Smooth muscle cell (in vitro differentiated cells): ENCODE results near the gene FMN1. TPM values are rescaled to one million over a fixed set of nuclear protein-coding genes. Genes with fewer than 3 reads are reported as not detected.

Experiments used
- DNase-seq: peaks from one replicate; lab custom pipeline; 2025; ENCODE audit not compliant: unreplicated experiment; lab: John Stamatoyannopoulos, UW
- H2AFZ ChIP-seq: fragments of 200-600 bp; sonication (generic); 2 replicates; pipeline ENCODE4 v1.6.0; 2016; ENCODE audit warnings: antibody characterized with exemption, low read depth, mild to moderate bottlenecking
- H3F3A ChIP-seq: fragments of 200-600 bp; sonication (generic); 2 replicates; pipeline ENCODE4 v1.6.0; 2017; ENCODE audit warnings: antibody characterized with exemption, low read depth
- H3K27ac ChIP-seq: fragments of 200-600 bp; sonication (generic); 2 replicates; pipeline ENCODE4 v1.5.1; 2016; ENCODE audit warnings: low read depth, mild to moderate bottlenecking
- H3K27me3 ChIP-seq: fragments of 200-600 bp; sonication (generic); 2 replicates; pipeline ENCODE4 v1.6.1; 2016; ENCODE audit warnings: low read depth, mild to moderate bottlenecking
- H3K36me3 ChIP-seq: fragments of 200-600 bp; sonication (generic); 2 replicates; pipeline ENCODE4 v1.5.1; 2016; ENCODE audit warnings: low read depth
- H3K4me1 ChIP-seq: fragments of 200-600 bp; sonication (generic); 2 replicates; pipeline ENCODE4 v1.5.1; 2016; ENCODE audit warnings: low read depth
- H3K4me2 ChIP-seq: fragments of 200-600 bp; sonication (generic); 2 replicates; pipeline ENCODE4 v1.6.0; 2016; ENCODE audit warnings: mild to moderate bottlenecking
- H3K4me3 ChIP-seq: fragments of 200-600 bp; sonication (generic); 2 replicates; pipeline ENCODE4 v1.5.1; 2016; ENCODE audit warnings: mild to moderate bottlenecking
- H3K79me2 ChIP-seq: fragments of 200-600 bp; sonication (generic); 2 replicates; pipeline ENCODE4 v1.6.0; 2016; ENCODE audit warnings: low read depth, mild to moderate bottlenecking
- H3K9ac ChIP-seq: fragments of 200-600 bp; sonication (generic); 2 replicates; pipeline ENCODE4 v1.6.0; 2016; ENCODE audit warnings: low read depth
- H3K9me3 ChIP-seq: fragments of 200-600 bp; sonication (generic); replicated peaks from 2 replicates; pipeline ENCODE4 v1.5.1; 2016; ENCODE audit warnings: low read depth
- H4K20me1 ChIP-seq: fragments of 200-600 bp; sonication (generic); 2 replicates; pipeline ENCODE4 v1.6.0; 2016; ENCODE audit warnings: low read depth
- CTCF ChIP-seq: fragments of 200-600 bp; sonication (generic); IDR thresholded peaks from 2 replicates; pipeline ENCODE4 v1.5.1; 2017; ENCODE audit warnings: borderline replicate concordance, mild to moderate bottlenecking, antibody characterized with exemption; ENCODE audit not compliant: insufficient read depth, poor library complexity, severe bottlenecking
- whole genome bisulfite sequencing: methylation state at CpG from one replicate; pipeline ENCODE4 v1.1.7; 2016; ENCODE audit warnings: low lambda C conversion rate; 5-methylcytosine and 5-hydroxymethylcytosine counted together
- polyA plus RNA-seq: library from polyadenylated mRNA; unstranded; fragments of >200 nt; fragmentation: Nextera tagmentation; extraction: Ambion mirVana; gene quantifications from 2 replicates; pipeline ENCODE4 v1.2.1, GENCODE V29; 2016
- total RNA-seq: library from RNA; depleted of rRNA; stranded (reverse); fragments of >200 nt; gene quantifications from 2 replicates; pipeline ENCODE4 v1.2.3, GENCODE V29; 2014

FMN1 gene
- total and polyA plus RNA-seq, 2 experiments from 2014 or later, result 0.08 to 4.0 TPM

GRCh38 chr15:32852771-32853170 lies 341.7 kb downstream of the FMN1 start:
- H3F3A ChIP-seq, result peaks cover 28% of the 10 kb centered on the region
- no peak for TF ChIP-seq CTCF

GRCh38 chr15:32852017-32852416 lies 342.5 kb downstream of the FMN1 start:
- H3K4me3 ChIP-seq, result no peak overlapping the region
- no peak overlapping the region for H2AFZ ChIP-seq
- H3K27me3 ChIP-seq, result no peaks in the 10 kb centered on the region
- H3K4me1 ChIP-seq, result peaks cover 32% of the 10 kb centered on the region
- H3K9me3 ChIP-seq, result no peaks in the 10 kb centered on the region
- no peak overlapping the region for H3K4me2 ChIP-seq
- no peaks in the 10 kb centered on the region for H4K20me1 ChIP-seq
- H3K36me3 ChIP-seq, result peaks cover under 1% of the 10 kb centered on the region
- no peak for TF ChIP-seq CTCF
- H3F3A ChIP-seq, result peaks cover 27% of the 10 kb centered on the region
- WGBS, result 95% methylated on average over 4 of the region's 4 CpGs
- H3K79me2 ChIP-seq, result no peaks in the 10 kb centered on the region
- H3K9ac ChIP-seq, result peak overlapping the region; percentile 2
- no peak for DNase-seq
- peak overlapping the region; percentile 98 for H3K27ac ChIP-seq

More at GRCh38 chr15:32852771-32853170, 341.7 kb downstream of the FMN1 start:
- Histone ChIP-seq H3K79me2 (no peaks in the 10 kb centered on the region), H3K9ac (peak overlapping the region; percentile 2), H3K9me3 (no peaks in the 10 kb centered on the region), H3K27me3 (no peaks in the 10 kb centered on the region), H4K20me1 (no peaks in the 10 kb centered on the region), H3K4me2 (peak overlapping the region; percentile 8), H3K4me3 (no peak overlapping the region), H3K4me1 (peaks cover 32% of the 10 kb centered on the region), H3K36me3 (no peaks in the 10 kb centered on the region), H3K27ac (peak overlapping the region; percentile 98), H2AFZ (no peak overlapping the region)
- DNase-seq, result no peak
- WGBS, result 10% methylated on average over 3 of the region's 3 CpGs

- peaks cover 32% of the 10 kb centered on the region for H3K4me1 ChIP-seq
- H3K27me3 ChIP-seq, result no peaks in the 10 kb centered on the region
- WGBS, result 85% methylated on average over 5 of the region's 5 CpGs
- H3K36me3 ChIP-seq, result peaks cover 5% of the 10 kb centered on the region
- no peak overlapping the region for H3K4me2 ChIP-seq
- H3F3A ChIP-seq, result peaks cover 23% of the 10 kb centered on the region
- peak overlapping the region; percentile 98 for H3K27ac ChIP-seq
- H3K79me2 ChIP-seq, result no peaks in the 10 kb centered on the region
- H2AFZ ChIP-seq, result no peak overlapping the region
- no peaks in the 10 kb centered on the region for H4K20me1 ChIP-seq
- no peaks in the 10 kb centered on the region for H3K9me3 ChIP-seq
- H3K4me3 ChIP-seq, result no peak overlapping the region
- no peak for TF ChIP-seq CTCF
- no peak for DNase-seq
- peak overlapping the region; percentile 2 for H3K9ac ChIP-seq
Observed at GRCh38 chr15:32851572-32851971, 342.9 kb downstream of the FMN1 start.
